ENCODE results near the gene GHRL.

GHRL gene, protein sequence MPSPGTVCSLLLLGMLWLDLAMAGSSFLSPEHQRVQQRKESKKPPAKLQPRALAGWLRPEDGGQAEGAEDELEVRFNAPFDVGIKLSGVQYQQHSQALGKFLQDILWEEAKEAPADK

DNA sequence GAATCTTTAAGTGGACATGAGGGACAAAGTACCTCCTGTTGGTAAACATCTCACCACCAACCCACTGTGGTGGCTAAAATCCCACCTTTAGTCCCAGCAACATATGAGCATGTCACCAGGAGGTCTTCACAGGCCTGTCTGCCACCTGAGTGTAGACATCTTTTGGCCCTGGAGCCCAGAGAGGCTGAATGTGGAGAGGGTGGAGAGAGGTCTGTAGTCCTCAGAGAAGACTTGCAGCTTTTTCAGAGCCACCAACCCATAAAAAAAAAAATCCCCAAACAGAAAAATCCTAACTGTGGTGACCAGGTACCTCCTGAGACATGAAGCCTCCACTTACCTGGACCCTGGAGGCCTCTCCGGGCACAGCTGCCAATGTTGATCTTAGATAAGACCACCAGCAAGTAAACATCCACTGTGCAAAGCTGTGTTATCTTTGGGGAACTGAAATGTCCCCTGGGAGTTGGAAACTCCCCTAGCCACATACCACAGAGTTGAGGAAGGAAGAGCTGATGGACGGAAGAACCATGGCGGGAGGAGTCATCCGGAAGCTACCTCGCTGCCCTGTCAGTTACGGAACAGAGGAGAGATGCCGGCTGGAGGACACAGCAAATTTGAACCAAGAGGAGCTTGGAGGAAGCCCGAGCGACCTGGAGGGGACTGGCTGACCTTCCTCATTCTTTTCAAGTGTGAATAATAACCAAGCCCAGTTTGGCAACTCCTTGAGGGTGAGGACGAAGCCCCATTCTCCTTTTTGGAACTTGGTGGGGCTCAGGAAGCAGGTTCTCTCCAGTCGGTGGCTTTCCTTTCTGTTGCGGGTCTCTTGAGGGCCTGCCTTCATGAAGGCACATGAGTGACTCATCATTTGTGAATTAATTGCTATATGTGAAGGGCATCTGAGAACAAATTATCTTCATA, at the start of gene GHRL:
GHRL (minus strand) TSS at position 443 of the 915 bp plus-strand sequence. CDS start 2,767 bp downstream, outside the sequence.
- no peak for DNase-seq

DNA sequence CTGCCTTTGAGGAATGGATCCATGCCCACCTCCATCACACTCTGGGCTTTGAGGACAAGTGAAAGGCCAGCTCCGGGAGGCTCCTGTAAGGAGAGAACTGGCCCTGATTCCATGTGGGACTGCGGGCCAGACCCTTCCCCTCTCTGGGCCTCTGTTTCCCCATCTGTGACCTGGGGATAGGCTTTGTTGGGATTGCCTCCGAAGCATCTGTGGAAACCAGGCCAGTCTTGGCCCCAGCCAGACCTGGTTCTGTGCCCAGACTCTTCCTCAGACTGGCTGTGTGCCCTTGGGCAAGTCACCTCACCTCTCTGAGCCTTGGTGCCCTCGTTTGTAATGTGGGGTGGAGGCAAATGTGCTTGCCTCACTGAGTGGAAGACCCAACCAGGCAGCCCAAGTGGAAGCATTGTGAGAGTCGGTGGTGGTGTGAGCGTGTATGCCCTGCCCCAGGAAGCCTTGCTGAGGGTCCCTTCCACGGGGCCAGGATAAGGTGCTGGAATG, 49.2 kb upstream of the GHRL start:
- no peak for DNase-seq

DNA sequence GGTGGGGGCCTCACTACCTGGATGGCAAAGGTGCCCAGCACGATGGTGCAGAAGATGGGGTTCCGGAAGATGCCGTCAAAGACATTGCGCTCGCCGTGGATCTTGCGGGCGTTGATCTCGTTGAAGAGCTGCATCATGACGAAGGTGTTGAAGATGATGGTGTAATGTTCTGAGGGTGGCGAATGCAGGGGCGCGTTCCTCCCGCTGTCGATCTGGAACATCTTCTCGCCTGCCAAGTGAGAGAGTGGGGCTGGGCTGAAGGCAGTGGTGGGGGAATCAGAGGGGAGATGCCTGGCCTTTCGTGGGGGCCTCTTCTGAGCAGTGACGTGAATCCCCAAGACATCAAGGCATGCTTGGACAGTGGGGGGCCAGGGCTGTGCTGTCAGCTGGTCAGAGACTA, 47.7 kb upstream of the GHRL start:
- no peak for DNase-seq

DNA sequence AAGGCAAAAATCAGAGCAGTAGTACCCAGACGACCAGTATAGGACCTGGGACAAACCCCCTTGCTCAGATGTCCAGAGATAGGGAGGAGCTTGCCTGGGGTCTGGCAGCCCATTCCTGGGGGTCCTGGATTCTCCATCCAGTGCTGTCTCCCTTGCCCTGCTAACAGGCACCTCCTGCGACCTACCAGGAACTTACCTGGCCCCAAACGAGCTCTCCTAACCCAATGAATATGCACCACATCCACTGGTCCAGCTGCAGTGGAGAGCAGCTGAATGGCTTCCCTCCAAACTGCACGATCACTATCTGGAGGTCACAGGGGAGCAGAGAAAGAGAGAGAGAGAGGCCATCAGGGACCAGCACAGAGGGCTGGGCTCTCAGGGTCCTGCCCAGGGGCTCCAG, 47.3 kb upstream of the GHRL start:
- no peak for DNase-seq

DNA sequence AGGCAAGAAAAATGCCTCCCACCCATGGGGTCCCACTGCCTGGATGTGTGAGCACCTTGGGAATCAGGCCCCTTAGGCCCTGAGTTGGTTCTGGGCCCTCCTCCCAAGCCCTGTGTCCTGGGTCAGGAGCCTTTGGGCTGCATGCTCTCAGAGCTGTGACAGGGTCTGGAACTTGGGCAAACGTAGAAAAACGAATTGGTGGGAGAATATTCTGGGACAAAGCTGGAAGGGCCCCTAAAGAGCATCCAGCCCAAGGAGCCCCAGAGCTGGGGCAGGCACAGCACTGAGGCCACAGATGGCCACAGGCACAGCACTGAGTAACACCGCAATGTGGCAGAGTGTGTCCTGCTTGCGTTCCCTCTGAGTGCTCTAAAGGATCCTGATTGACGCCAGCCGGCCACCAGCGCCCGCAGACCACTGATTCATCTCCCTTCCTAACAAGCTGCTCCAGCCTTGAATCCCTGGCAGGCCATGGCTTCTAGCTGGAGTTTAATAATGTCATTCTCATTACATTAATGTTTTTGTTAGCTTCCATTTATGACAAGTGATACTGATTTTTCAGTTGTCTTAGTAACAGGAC, 46.7 kb upstream of the GHRL start:
- no peak for DNase-seq

DNA sequence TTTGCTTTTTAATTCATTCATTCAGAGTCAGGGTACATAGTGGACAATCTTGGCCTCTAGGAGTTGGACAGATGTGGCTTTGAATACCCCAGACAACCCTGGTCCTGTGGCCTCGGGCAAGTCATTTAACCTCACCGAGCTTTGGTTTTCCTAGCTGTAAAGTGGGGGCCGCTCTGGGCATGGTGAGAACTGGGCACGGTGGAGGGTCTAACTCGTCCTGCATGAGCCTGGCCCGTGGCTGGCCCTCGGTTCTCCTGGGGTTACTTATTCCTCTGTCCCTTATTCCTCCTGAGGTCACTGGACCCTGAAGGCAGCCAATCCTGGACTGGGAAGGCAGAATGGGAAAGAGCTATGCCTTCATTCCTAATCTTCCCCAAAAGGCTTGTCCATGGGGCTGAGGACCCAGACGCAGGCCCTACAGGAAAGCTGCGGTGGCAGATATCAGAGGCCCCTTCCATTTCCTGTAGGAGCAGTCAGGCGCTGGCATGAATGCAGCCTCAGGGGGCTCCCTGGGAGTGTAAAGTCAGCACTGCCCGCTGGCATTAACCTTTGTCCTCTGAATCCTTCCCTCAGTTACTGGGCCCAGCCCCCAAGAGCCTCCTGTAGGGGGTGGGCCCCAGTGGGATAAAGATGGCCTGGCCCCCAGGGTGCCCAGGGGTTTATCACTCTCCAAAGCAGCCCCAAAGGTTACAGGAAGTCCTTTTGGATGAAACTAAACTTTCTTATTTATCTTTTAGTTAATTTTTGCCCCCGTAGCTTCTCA, 46.0 kb upstream of the GHRL start:
- DNase-seq: no peak

DNA sequence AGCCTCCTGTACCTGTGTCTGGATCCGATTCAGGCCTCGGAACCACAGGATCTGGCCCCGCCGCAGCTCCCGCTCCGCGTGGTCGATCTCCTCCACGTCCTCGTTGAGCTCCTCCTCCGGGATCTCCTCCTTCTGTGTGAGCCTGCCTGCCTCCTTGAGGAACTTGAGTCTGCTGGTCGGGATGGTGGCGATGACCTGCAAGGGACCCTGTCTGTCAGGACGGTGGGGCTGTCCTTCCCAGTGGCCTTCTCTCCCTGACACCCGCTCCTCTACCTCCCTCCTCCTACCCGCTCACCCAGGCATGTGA, 45.4 kb upstream of the GHRL start:
- no peak for DNase-seq

DNA sequence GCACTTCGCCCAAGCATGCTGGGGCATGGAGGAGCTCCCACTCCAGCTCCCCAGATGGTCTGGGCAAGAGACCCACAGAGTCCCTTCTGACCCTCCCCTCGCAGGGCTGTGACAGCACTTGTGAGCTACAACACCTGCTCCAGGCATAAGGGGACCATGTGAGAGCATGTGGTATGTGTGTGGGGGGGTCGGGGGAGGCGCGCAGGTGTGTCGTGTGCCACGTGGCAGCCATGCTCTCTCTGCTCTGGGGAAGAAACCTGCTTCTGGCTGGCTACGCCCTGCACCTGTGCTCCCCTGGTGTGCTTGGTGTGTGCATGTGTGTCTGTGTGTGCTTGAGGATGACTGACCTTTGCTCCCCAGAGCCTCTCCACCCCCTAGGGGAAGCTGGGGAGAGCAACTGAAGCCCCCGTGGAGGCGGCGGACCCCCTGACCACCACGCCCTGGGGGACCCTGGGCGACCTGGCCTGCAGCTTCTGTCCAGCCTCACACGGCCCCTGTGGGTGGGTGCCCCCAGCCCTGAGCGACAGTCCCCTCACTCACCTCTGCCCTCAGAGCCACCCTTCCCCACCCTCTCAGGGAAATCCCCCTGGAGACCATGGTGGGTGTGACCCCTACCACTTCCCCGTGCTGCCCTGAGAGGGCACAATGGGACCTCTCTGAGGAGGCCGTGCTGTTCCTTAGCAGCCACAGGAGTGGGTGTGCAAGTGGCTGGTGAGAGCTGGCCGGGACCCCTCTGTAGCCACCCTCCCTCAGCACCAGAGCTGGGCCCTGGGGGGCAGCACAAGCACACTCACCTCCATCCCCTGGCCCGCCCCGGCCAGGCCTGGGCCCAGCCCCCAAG, 44.8 kb upstream of the GHRL start:
- DNase-seq: no peak

DNA sequence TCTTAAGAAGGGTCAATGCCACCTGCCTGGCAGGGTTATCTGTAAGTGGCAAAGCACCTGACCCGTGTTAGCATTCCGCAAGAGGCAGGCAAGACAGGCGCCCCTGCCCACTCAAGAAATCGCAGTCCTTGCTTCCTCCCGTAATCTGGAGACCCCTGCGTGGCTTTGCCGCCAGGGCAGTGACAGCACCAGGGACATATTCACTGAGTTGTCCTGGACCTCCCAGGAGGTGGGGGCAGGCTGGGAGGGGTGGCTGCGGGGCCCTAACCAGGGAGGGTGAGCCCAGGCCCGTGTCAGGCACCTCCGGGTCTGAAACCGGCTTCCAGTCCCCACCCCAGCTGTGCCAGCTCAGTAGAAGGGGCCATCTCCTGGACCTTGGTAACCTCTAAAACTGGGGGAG, 44.0 kb upstream of the GHRL start:
- no peak for DNase-seq

DNA sequence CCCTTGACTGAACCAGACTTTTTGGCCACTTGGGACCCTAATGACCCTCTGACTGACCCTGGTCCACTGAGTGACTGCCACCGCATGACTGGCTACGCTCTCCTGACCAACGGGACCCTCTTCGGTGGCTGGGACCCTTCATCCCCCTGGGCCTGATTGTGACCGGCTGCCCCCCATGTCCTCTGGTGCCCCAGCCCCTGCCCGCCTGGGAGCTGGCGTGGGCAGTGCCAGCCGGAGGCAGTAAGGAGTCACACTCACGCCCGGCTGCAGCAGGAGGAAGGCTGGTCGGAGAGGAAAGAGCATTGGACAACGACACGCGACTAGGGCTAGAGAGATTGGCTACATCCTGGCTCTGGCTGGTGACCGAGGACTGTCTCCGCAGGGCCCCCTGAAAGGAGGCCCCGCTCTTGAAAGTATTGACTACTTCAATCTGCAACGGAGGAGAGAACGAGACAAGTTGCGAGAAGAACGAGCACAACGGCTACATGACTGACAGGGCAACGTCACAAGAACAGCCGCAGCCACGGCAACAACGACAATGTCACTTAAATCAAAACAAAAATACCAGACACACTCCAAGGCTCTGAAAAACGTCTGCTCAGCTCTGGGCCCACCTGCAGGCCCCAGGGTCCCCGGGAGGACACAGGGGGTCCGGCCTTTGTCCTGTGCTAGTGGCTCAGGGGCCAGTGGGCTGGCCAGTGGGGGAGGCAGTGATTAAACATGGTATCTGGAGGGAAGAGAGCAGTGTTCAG, 43.3 kb upstream of the GHRL start:
- no peak for DNase-seq

DNA sequence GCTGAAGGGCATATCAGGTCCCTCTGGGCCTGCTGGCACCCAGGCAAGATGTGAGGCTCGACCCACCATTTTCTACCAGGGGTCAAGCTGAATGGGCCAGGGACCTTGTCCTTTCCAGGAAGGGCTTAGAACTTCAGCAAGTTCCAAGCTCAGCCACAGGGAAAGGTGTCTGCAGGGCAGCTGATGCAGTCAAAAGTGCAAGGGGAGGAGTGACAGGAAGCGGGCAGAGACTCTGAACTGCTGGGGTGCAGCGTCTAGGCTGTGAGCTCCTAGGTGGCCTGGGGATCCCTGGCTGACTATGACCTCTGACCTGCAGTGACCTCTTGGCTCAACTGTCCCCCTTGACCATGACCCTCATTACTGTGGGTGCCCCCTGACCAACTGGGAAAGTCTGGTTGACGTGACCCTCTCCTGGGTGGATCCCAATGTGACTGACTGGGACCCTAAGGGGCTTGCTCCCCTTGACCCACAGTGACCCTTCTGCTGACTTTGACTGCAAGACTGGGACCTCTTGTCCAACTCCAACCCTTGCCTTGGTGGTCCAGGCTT, 42.5 kb upstream of the GHRL start:
- no peak for DNase-seq

DNA sequence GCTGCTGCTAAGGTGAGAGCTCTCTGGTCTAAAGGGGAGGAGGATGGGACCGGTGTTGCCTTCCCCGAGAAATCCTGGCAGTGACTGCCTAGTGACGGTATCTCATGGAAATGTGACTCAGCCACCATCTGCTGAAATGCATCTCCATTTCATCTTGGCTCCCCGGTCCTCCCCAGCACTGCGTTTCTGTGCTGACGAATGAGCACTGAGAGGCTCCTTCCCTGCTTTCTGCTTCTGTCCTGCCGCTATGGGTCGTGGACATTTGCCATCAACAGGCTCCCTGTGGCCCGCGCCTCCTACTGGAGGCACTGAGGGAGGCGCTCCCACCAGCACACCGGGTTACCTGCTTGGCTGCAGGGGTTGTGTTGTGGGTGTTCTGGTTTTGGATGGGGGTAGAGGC, 41.7 kb upstream of the GHRL start:
- no peak for DNase-seq

DNA sequence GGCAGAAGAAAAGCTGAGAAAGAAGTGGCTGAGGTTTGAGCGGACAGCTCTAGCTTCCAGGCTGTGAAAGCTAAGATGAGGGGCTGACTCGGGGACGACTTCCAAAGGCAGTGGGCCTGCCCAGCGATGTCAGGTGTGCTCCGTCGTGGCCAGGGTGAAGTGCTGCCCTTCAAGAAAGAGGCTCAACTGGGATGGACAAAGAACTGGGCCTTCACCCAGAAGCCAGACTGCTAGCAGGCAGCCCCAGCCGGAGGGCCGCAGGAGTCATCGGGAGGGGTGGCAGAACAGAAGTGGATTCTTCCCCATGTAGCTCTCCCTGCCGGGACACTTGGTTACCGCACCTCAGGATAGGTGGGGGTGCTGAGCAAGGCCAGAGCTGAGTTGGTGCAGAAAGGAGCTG, 41.3 kb upstream of the GHRL start:
- no peak for DNase-seq

DNA sequence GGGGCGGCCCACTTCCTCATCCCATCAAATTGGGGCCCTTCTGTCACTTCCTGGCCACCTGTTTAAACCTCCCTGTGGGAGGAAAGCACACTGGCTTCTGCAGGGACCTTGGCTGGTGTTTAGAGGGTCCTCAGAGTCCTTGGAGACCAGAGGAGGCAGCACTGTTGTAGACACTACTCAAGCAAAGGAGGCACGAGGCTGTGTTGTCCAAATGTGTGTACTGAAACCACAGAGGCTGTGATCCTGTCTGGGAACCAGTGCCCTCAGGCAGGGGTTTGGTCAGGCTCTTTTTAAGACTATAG, 40.6 kb upstream of the GHRL start:
- DNase-seq: no peak

DNA sequence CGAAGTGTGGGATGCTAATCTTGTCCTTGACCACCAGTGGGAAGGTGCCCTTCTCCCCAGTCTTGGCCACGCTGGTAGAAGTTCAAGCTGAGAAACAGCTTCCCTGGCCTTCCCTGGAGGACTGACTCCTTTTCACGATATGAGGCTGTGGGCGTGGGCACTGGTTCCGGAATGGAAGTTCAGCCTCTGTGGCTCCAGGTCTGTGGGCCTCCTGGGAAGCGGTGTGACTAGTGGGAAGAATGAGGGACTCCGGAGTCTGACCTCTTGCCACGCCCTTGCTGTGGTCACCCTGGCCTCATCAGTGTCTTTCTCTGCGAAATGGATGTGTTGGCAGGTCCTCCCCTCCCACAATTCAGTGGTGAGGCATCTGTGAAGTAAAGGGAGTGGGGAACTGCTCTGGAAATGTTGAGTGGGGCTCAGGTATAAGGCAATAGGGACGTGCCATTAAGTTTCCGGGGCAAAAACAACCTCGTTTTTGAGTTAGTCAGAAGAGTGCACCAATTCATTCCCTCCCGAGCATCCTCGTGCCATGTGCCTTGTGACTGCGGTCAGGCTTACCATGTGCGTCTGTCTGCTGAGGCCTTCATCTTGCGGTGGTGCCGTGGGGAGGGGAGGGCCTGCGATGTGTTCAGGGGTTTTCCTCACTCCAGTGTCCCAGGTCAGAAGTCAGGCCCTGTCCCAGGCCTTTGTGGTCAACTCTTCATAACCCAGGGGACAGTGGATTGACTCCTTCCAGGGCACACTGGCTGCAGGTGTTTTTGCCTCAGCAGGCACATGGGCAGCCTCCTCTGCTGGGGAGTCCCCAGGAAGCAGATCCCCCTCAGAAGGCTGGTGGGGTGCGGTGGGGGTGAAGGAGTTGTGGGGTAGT, 40.0 kb upstream of the GHRL start:
- no peak for DNase-seq

DNA sequence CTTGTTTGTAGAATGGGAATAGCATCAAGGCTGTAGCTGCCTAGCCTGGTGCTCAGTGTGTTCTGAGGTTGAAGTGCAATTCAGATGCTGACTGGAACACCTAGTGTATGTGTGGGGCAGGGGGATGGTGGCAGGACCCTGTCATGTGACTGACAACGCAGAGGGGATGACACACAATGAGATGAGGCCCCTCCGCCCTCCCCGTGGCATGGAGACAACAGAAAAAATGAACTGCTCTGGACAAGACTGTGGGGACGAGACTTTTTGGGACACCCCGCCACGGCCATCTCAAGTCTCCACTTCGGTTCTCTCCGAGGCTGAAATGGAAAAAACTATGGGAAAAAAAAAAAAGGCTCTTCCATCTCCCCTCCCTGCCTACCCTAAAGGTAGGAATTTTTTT, 38.6 kb upstream of the GHRL start:
- no peak for DNase-seq

DNA sequence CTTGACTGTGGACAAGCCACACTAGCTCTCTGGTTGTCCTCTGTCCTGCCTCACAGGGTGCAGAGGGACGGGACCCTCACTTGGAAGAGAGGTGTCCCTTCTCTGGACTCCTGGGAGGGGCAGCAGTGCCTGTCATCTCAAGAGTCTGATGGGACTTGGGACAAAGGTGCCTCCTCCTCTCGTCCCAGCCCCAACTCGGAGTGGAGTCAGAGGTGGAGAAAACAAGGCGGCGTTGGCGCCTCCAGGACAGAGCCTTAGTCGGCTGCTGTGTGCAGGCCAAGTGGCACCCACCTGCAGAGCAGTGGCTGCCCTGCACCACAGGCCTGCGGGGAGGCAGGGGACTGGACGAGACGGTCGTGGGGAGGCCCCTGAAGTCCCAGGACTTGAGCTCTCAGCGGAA, 37.6 kb upstream of the GHRL start:
- DNase-seq: no peak

DNA sequence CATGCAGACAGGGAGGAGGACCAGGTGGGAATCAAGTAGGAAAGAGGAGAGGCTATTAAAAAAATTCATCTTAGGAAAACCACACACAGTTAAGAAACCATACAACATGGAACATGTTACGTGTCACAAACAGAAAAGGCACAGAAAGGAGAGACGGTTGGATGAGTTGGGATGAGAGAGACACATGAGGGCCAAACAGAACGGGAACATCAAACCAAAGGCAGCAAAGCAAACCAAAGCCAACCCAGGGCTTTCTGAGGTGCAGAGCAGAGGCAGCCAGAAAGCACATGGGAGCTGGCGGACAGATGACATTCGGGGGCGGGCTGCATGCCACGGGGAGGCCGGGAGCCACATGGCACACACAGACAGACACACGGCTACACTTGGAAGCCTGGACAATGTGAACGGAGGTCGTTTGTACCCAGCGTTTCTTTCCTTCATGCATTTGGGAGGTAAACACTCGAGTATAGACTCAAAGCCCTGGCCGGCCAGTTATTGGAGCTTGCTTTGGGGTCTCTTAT, 36.8 kb upstream of the GHRL start:
- no peak for DNase-seq

DNA sequence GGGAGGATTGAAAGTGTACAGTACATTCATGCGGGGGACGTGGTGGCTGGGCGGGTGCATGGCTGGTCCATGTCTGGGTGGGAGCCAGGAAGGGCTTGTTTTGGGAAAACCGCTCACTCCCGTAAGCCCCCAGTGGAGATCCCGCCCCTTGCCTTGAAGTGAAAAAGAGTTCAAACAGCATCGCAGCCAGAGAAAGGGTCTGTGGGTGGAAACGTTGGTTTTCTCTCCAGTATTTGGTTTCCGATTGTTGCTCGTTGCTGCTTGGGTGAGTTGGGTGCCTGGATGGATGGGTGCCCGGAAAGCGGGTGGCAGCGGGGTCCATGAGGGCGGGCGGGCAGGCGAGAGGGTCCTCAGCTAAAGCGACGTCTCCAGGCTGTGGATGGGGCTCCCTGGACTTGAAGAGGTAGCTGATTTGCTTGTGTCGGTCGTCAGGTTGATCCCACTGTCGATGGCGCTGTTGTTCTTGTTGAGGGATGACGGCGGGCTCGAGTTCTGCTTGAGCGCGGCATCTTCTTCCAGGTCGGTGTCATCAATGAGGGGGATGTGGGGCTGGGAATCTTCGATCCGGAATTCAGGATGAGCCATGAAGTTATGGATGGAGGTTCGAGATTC, 35.8 kb upstream of the GHRL start:
- no peak for DNase-seq

DNA sequence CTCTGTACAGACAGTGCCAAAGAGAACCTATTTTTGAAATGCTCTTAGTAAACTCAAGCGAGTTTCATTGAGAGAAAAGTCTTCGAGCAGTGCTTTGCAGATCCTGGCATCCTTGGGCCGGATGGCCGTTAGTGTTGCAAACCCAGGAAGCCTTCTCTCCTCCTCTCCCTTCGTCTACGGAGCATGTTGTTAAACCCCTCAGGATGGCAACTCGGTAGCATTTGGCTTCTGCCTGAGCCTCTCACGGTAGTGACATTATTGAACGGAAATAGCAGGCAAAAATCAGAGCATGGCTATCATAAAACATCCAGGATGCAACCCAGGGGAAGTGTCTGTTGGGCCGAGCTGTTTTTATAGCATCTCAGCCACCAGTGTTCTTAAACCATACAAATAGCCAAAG, 34.8 kb upstream of the GHRL start:
- DNase-seq: no peak

Measured in NCI-H1694 (cell line).